Erythroblast (primary cell): ENCODE measurements around the gene DCUN1D1.

Experiments used
- GATA1 ChIP-seq: IDR thresholded peaks from 2 replicates; pipeline ENCODE4 v1.6.1; 2011; ENCODE audit warnings: low read depth, mild to moderate bottlenecking, control low read depth, low read length, moderate library complexity
- POLR2A ChIP-seq: IDR thresholded peaks from 2 replicates; pipeline ENCODE4 v1.6.1; 2011; ENCODE audit warnings: mild to moderate bottlenecking, low read length

GRCh38 chr3:182957676-182958266 is 22.6 kb downstream of the DCUN1D1 start:
- TF ChIP-seq POLR2A (peak; percentile 0), GATA1 (no peak)
